Gastroesophageal sphincter (tissue), 4 donors: ENCODE results near the gene SCO2. TPM values are rescaled to one million over a fixed set of nuclear protein-coding genes. Genes with fewer than 3 reads are reported as not detected.
"Not testable (repeated sequence)": the region's sequence is repeated elsewhere in the genome, so short reads cannot be mapped to it uniquely, and the experiment has no call there.

Experiments used
- ATAC-seq: fragments of 150-250 bp; one replicate; pipeline ENCODE4 v1.9.1; 2016; ENCODE audit warnings: mild to moderate bottlenecking, moderate library complexity
- H3K27ac ChIP-seq, 4 donors: fragments of 200-600 bp; sonication (generic) in 3 of 4; 1 replicate in 3 of 4; 2 replicates in 1 of 4; pipeline ENCODE4 v1.5.1; 2016 to 2019
- H3K27me3 ChIP-seq: fragments of 200-600 bp; sonication (generic); one replicate; pipeline ENCODE4 v1.5.1; 2019
- H3K36me3 ChIP-seq, 2 donors: fragments of 200-600 bp; sonication (generic); one replicate each; pipeline ENCODE4 v1.5.1; 2019; ENCODE audit warnings: control low read depth in 1 of 2
- H3K4me1 ChIP-seq, 3 donors: fragments of 200-600 bp; sonication (generic); 1 replicate in 2 of 3; 2 replicates in 1 of 3; pipeline ENCODE4 v1.5.1; 2016 to 2019; ENCODE audit warnings: control low read depth in 2 of 3
- H3K4me3 ChIP-seq, 2 donors: fragments of 200-600 bp; sonication (generic); one replicate each; pipeline ENCODE4 v1.5.1; 2019; ENCODE audit warnings: mild to moderate bottlenecking in 1 of 2, moderate library complexity in 1 of 2
- H3K9me3 ChIP-seq, 3 donors: fragments of 200-600 bp; sonication (generic); one replicate each; pipeline ENCODE4 v1.5.1; 2017 to 2019; ENCODE audit warnings: control low read depth in 2 of 3
- EP300 ChIP-seq: sonication (generic); formaldehyde crosslinking; IDR thresholded peaks from one replicate; pipeline ENCODE4 v1.6.1; 2017; ENCODE audit warnings: antibody characterized with exemption, mild to moderate bottlenecking
- POLR2A ChIP-seq, 2 donors: fragments of 450-650 bp; IDR thresholded peaks; one replicate each; pipeline ENCODE4 v1.6.1; 2017; ENCODE audit warnings: antibody characterized with exemption in 2 of 2, mild to moderate bottlenecking in 2 of 2, moderate library complexity in 1 of 2
- POLR2AphosphoS5 ChIP-seq: sonication (generic); formaldehyde crosslinking; IDR thresholded peaks from one replicate; pipeline ENCODE4 v1.6.1; 2017; ENCODE audit warnings: antibody characterized with exemption
- WGBS, 2 donors: methylation state at CpG; one replicate each; pipeline ENCODE4 v1.1.5; 2018; ENCODE audit warnings: low coverage in 1 of 2; 5-methylcytosine and 5-hydroxymethylcytosine counted together
- total RNA-seq, 4 donors: library from RNA; depleted of rRNA; stranded (reverse); fragments of >200 nt; gene quantifications; one replicate each; pipeline ENCODE4 v1.1.0, GENCODE V29; 2016
- TF ChIP-seq, protein P1 (sequence below), 4 experiments: fragments of 200-600 bp in 2 of 4; fragments of 450-650 bp in 2 of 4; sonication (generic) in 1 of 4; IDR thresholded peaks; one replicate each; pipeline ENCODE4 v1.5.1; 2017 to 2019; ENCODE audit warnings: antibody characterized with exemption in 4 of 4, mild to moderate bottlenecking in 2 of 4, moderate library complexity in 2 of 4

Gene SCO2
- total RNA-seq, 4 donors from 2014 or later: 1.2 to 1.8 TPM; not detected in 2

DNA sequence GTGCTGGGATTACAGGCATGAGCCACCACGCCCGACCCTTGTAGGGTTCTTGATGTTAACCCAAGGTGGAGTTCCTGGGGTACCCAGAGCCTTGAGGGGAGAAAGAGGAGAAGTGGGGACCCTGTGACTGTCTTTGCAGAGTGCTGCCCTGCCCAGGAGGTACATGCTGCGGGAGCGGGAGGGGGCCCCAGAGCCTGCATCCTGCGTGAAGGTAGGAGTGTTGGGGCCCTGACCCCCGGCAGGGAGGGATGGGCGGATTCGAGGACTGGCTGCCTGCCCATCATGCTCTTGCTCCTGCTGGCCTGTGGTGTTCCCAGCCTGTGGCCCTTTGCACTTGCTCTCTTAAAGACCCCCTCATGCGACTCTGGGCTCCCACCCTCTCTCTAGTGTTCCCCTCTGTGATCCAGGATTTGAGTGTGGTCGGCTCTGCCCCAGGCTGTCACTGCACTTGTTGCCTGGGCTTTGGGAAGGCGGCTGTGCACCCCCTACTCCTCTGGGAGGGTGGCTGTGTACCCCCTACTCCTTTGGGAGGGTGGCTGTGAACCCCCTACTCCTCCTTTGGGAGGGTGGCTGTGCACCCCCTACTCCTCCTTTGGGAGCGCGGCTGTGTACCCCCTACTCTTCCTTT lies 4.5 kb downstream of the SCO2 start:
- H3K36me3 ChIP-seq: peaks cover 0 to 83% of the 10 kb centered on the region in 2 donors
- H3K27ac ChIP-seq: no peak overlapping the region
- no peaks in the 10 kb centered on the region for H3K9me3 ChIP-seq
- peaks cover 0 to 21% (median 9%) of the 10 kb centered on the region in 3 donors for H3K4me1 ChIP-seq
- ATAC-seq: no peak
- 96% methylated on average over 4 of the region's 13 CpGs; no CpG with 5 or more reads in 1 of the 2 donors for WGBS, 2 donors
- H3K27me3 ChIP-seq: no peaks in the 10 kb centered on the region
- no peak for TF ChIP-seq EP300
- TF ChIP-seq, protein P1, sequence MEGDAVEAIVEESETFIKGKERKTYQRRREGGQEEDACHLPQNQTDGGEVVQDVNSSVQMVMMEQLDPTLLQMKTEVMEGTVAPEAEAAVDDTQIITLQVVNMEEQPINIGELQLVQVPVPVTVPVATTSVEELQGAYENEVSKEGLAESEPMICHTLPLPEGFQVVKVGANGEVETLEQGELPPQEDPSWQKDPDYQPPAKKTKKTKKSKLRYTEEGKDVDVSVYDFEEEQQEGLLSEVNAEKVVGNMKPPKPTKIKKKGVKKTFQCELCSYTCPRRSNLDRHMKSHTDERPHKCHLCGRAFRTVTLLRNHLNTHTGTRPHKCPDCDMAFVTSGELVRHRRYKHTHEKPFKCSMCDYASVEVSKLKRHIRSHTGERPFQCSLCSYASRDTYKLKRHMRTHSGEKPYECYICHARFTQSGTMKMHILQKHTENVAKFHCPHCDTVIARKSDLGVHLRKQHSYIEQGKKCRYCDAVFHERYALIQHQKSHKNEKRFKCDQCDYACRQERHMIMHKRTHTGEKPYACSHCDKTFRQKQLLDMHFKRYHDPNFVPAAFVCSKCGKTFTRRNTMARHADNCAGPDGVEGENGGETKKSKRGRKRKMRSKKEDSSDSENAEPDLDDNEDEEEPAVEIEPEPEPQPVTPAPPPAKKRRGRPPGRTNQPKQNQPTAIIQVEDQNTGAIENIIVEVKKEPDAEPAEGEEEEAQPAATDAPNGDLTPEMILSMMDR (IDR thresholded peaks at IDR 0.05): no peak
- no peak for TF ChIP-seq POLR2AphosphoS5
- H3K4me3 ChIP-seq: no peak overlapping the region

DNA sequence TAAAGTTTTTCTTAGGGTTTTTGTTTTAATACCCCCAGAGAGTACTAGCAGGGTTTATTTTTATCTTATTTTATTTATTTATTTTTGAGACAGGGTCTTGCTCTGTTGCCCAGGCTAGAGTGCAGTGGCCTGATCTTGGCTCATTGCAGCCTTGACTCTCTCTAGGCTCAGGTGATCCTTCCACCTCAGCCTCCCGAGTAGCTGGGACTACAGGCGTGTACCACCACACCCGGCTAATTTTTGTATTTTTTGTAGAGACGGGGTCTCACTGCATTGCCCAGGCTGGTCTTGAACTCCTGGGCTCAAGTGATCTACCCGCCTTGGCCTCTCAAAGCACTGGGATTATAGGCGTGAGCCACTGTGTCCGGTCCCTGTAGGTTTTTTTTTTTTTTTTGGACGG lies 5.2 kb downstream of the SCO2 start:
- ATAC-seq, H3K27me3 ChIP-seq, H3K4me3 ChIP-seq, H3K9me3 ChIP-seq, H3K27ac ChIP-seq: not testable (repeated sequence)
- H3K36me3 ChIP-seq: peaks cover 0 to 87% of the 10 kb centered on the region in 2 donors
- peaks cover 0 to 18% (median 9%) of the 10 kb centered on the region in 3 donors for H3K4me1 ChIP-seq
- 87 to 90% methylated on average over 3 to 7 of the region's 8 CpGs for WGBS, 2 donors

DNA sequence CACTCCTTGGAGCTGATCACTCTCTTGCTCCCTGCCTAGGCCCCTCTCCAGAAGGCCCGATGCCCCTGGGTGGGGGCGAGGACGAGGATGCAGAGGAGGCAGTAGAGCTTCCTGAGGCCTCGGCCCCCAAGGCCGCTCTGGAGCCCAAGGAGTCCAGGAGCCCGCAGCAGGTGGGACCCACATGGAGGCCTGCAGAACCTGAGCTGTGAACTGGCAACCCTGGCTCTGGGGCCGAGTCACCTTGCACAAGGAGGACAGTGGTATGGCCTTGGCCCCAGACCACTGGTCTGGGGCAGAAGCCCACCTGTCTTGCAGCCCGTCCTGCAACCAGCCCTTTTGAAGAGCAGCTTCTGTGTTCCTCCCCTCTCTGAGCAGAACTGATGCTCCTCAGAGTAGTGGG lies 6.2 kb downstream of the SCO2 start:
- Histone ChIP-seq H3K36me3 (peaks cover 0 to 92% of the 10 kb centered on the region in 2 donors), H3K9me3 (no peaks in the 10 kb centered on the region), H3K4me3 (no peak overlapping the region), H3K27me3 (no peaks in the 10 kb centered on the region), H3K27ac (no peak overlapping the region), H3K4me1 (peaks cover 0 to 8% (median 2%) of the 10 kb centered on the region in 3 donors)
- no peak for ATAC-seq
- no CpG with 5 or more reads among the region's 8 CpGs for WGBS, 2 donors
- TF ChIP-seq EP300: no peak
- no peak for TF ChIP-seq POLR2AphosphoS5
- TF ChIP-seq, protein P1 (IDR thresholded peaks at IDR 0.05): no peak
- TF ChIP-seq POLR2A (IDR thresholded peaks at IDR 0.05): no peak

DNA sequence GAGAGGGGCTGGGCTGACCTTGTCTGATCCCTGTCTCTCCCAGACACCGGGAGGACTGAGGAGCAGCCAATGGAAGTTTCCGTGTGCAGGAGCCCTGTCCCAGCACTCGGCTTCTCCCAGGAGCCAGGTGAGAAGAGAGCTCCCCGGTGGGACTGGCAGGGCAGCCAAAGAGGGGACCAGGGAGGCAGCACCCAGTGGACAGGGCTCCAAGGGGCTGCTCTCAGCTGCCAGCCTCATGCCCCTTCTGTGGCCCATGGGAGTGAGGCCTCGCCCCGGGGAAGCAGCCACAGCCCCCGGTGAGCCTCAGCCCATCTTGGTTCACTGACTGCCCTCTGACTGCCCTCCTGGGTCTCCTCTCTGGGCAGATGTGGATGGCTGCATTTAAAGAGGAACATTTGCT lies 6.8 kb downstream of the SCO2 start:
- peaks cover 0 to 2% (median 0%) of the 10 kb centered on the region in 3 donors for H3K4me1 ChIP-seq
- H3K4me3 ChIP-seq: no peak overlapping the region
- no peak for ATAC-seq
- H3K36me3 ChIP-seq: peaks cover 0 to 87% of the 10 kb centered on the region in 2 donors
- no peaks in the 10 kb centered on the region for H3K9me3 ChIP-seq
- TF ChIP-seq EP300 (no peak), POLR2A (IDR thresholded peaks at IDR 0.05) (no peak), POLR2AphosphoS5 (no peak)
- TF ChIP-seq, protein P1 (IDR thresholded peaks at IDR 0.05): no peak
- no peak overlapping the region for H3K27ac ChIP-seq
- no peaks in the 10 kb centered on the region for H3K27me3 ChIP-seq
- WGBS, 2 donors: 80% methylated on average over 1 of the region's 7 CpGs; no CpG with 5 or more reads in 1 of the 2 donors

DNA sequence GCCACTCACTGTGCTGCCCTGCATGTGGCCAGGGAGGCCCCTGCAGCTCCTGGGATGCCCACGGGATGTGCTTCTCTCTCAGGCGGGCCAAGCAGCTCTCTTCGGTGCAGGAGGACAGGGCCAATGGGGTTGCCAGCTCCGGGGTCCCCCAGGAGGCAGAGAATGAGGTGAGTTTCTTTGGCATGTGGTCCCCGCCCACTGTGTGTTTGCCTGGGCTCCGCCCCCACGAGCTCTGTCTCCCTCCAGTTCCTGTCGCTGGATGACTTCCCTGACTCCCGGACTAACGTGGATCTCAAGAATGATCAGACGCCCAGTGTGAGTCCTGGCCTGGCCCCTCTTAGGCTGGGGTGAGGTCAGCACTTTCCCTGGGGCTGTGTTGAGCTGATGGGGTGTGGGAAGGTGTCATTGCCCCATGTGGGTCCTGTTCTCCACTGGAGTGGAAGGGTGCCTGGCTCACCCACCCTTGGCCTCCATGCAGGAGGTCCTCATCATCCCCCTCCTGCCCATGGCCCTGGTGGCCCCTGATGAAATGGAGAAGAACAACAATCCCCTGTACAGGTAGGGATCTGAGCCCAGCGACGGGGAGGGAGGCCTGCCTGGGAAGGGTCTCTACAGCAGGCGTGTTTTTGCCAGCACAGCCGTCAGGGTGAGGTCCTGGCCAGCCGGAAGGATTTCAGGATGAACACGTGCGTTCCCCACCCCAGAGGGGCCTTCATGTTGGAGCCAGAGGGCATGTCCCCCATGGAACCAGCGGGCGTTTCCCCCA lies 7.7 kb downstream of the SCO2 start:
- ATAC-seq: no peak
- Histone ChIP-seq H3K36me3 (peaks cover 0 to 84% of the 10 kb centered on the region in 2 donors), H3K9me3 (no peaks in the 10 kb centered on the region), H3K4me1 (no peaks in the 10 kb centered on the region), H3K4me3 (no peak overlapping the region), H3K27me3 (no peaks in the 10 kb centered on the region), H3K27ac (no peak overlapping the region)
- no peak for TF ChIP-seq EP300
- TF ChIP-seq POLR2AphosphoS5: no peak
- TF ChIP-seq, protein P1 (IDR thresholded peaks at IDR 0.05): no peak
- TF ChIP-seq POLR2A (IDR thresholded peaks at IDR 0.05): no peak
- WGBS, 2 donors: 87% methylated on average over 7 of the region's 20 CpGs; no CpG with 5 or more reads in 1 of the 2 donors
